GM12878 (cell line): ENCODE measurements around the gene ZNF121. TPM values are rescaled to one million over a fixed set of nuclear protein-coding genes. Genes with fewer than 3 reads are reported as not detected.

Source experiments
- ATAC-seq: fragments of 200-7000 bp; cut with Tn5 transposase; 3 replicates; pipeline ENCODE4 v1.9.1; 2020; ENCODE audit warnings: mild to moderate bottlenecking, moderate library complexity
- BruUV-seq: library from RNA; stranded (reverse); fragments of 400-500 nt; replicated peaks from 2 replicates; lab custom pipeline; 2021; lab: Mats Ljungman, UMichigan
- CTCF ChIA-PET: fragments of 300-600 bp; sonication (Branson Sonifier 250); formaldehyde crosslinking; extraction: SDS; loops from one replicate; lab custom pipeline; 2021; ENCODE audit warnings: inconsistent platforms; lab: Yijun Ruan, JAX
- POLR2A ChIA-PET: fragments of 350-600 bp; formaldehyde crosslinking; extraction: SDS; loops from one replicate; lab custom pipeline; 2021; ENCODE audit warnings: inconsistent platforms; lab: Charles Lee
- RAD21 ChIA-PET: fragments of 300-600 bp; sonication (Branson Sonifier 250); formaldehyde crosslinking; loops from one replicate; lab custom pipeline; 2023; ENCODE audit warnings: antibody characterized with exemption; ENCODE audit not compliant: unreplicated experiment; lab: Charles Lee
- SMC1A ChIA-PET: fragments of 300-600 bp; sonication (Branson Sonifier 250); formaldehyde crosslinking; loops from one replicate; lab custom pipeline; 2023; ENCODE audit not compliant: unreplicated experiment, uncharacterized antibody; lab: Charles Lee
- DNase-seq: peaks from one replicate; pipeline ENCODE4 v3.0.0-alpha.2; 2011; ENCODE audit warnings: low read depth, low spot score
- FAIRE-seq: peaks from 3 replicates; lab custom pipeline; 2011; peaks lifted over from hg19 to GRCh38; lab: Jason Lieb, UNC
- H2AFZ ChIP-seq: 2 replicates; pipeline ENCODE4 v1.6.0; 2011; ENCODE audit warnings: low read depth, low read length, control low read depth; ENCODE audit not compliant: control insufficient read depth
- H3K27ac ChIP-seq: 2 replicates; pipeline ENCODE4 v1.5.1; 2011; ENCODE audit warnings: control low read depth; ENCODE audit not compliant: control insufficient read depth, insufficient read depth
- H3K27me3 ChIP-seq, 2 experiments: replicated peaks in 1 of 2; 2 replicates each; pipeline versions ENCODE4 v1.6.0 to v1.6.1; 2011; ENCODE audit warnings: low read length in 1 of 2; ENCODE audit not compliant: control insufficient read depth in 2 of 2, insufficient read depth in 2 of 2
- H3K36me3 ChIP-seq, 2 experiments: 2 replicates each; pipeline ENCODE4 v1.5.1; 2011; ENCODE audit warnings: low read length in 1 of 2; ENCODE audit not compliant: control insufficient read depth in 2 of 2, insufficient read depth in 2 of 2
- H3K4me1 ChIP-seq: 2 replicates; pipeline ENCODE4 v1.6.1; 2011; ENCODE audit warnings: mild to moderate bottlenecking, low read length, moderate library complexity, mixed read lengths; ENCODE audit not compliant: control insufficient read depth, insufficient read depth
- H3K4me2 ChIP-seq: 2 replicates; pipeline ENCODE4 v1.6.0; 2011; ENCODE audit warnings: control low read depth; ENCODE audit not compliant: control insufficient read depth, insufficient read depth
- H3K4me3 ChIP-seq: fragments of 200-600 bp; sonication (generic); 2 replicates; pipeline ENCODE4 v1.5.1; 2016
- H3K79me2 ChIP-seq: 2 replicates; pipeline ENCODE4 v1.6.0; 2011; ENCODE audit warnings: low read length; ENCODE audit not compliant: control insufficient read depth, insufficient read depth
- H3K9ac ChIP-seq: 2 replicates; pipeline ENCODE4 v1.8.0; 2011; ENCODE audit warnings: low read length, control low read depth, mixed read lengths; ENCODE audit not compliant: control insufficient read depth, insufficient read depth
- H3K9me3 ChIP-seq: replicated peaks from 3 replicates; pipeline ENCODE4 v1.5.1; 2011; ENCODE audit warnings: mild to moderate bottlenecking, low read length; ENCODE audit not compliant: control insufficient read depth, insufficient read depth
- H4K20me1 ChIP-seq: 2 replicates; pipeline ENCODE4 v1.6.0; 2011; ENCODE audit not compliant: control insufficient read depth, insufficient read depth
- CBFB ChIP-seq: IDR thresholded peaks from 2 replicates; pipeline ENCODE4 v1.6.1; 2016; ENCODE audit warnings: antibody characterized with exemption, low read depth
- EP300 ChIP-seq, 2 experiments: fragments of 150-350 bp in 1 of 2; IDR thresholded peaks; 2 replicates each; pipeline ENCODE4 v1.6.1; 2011 to 2012; ENCODE audit warnings: low read depth in 2 of 2, low read length in 2 of 2, borderline replicate concordance in 1 of 2, improper control_type of control experiment in 1 of 2, inconsistent platforms in 1 of 2; ENCODE audit not compliant: control insufficient read depth in 1 of 2
- HCFC1 ChIP-seq: fragments of 150-350 bp; IDR thresholded peaks from 2 replicates; pipeline ENCODE4 v1.6.1; 2014; ENCODE audit warnings: low read length
- IKZF1 ChIP-seq: fragments of 450-650 bp; conservative IDR thresholded peaks from 2 replicates; pipeline ENCODE4 v1.6.1; 2017; ENCODE audit warnings: antibody characterized with exemption, mild to moderate bottlenecking
- JUNB ChIP-seq: IDR thresholded peaks from 2 replicates; pipeline ENCODE4 v1.6.1; 2016; ENCODE audit warnings: antibody characterized with exemption, mild to moderate bottlenecking
- KDM1A ChIP-seq: fragments of 200-600 bp; sonication (generic); IDR thresholded peaks from 2 replicates; pipeline ENCODE4 v1.6.1; 2016; ENCODE audit warnings: borderline replicate concordance
- MEF2B ChIP-seq: fragments of 450-650 bp; IDR thresholded peaks from 2 replicates; pipeline ENCODE4 v1.6.1; 2018; ENCODE audit warnings: mild to moderate bottlenecking, moderate library complexity; ENCODE audit not compliant: partially characterized antibody, poor library complexity, severe bottlenecking
- MTA2 ChIP-seq: fragments of 450-650 bp; IDR thresholded peaks from 2 replicates; pipeline ENCODE4 v1.6.1; 2016; ENCODE audit warnings: low read depth, mild to moderate bottlenecking, moderate library complexity
- YBX1 ChIP-seq: fragments of 450-650 bp; IDR thresholded peaks from 2 replicates; pipeline ENCODE4 v1.6.1; 2016; ENCODE audit warnings: antibody characterized with exemption
- ZNF622 ChIP-seq: fragments of 450-650 bp; IDR thresholded peaks from 2 replicates; pipeline ENCODE4 v1.6.1; 2017; ENCODE audit warnings: mild to moderate bottlenecking, inconsistent platforms
- WGBS: methylation state at CpG from one replicate; pipeline ENCODE4 v1.1.6; 2016; ENCODE audit warnings: low lambda C conversion rate; ENCODE audit not compliant: insufficient replicate concordance, insufficient coverage; ENCODE audit errors: missing lambda C conversion rate; 5-methylcytosine and 5-hydroxymethylcytosine counted together
- in situ Hi-C: fragments of 300-500 bp; cut with MboI; formaldehyde crosslinking; loops from 9 replicates; pipeline ENCODE4 v1.14.3; 2018; ENCODE audit warnings: mixed read lengths
- intact Hi-C: fragments of 100-400 bp; cut with micrococcal nuclease; formaldehyde crosslinking; loops from one replicate; pipeline ENCODE4 v1.14.2; 2022; ENCODE audit not compliant: unreplicated experiment
- polyA plus RNA-seq, 11 experiments: library from polyadenylated mRNA; depleted of rRNA in 4 of 11; unstranded in 6 of 11; stranded (reverse) in 5 of 11; fragments of >200 nt; fragmentation: Nextera tagmentation in 4 of 11; fragmentation: Illumina TruSeq in 1 of 11; extraction: Ambion mirVana in 4 of 11; extraction: Trizol in 1 of 11; gene quantifications; 1 replicate in 1 of 11; 2 replicates in 10 of 11; pipeline versions ENCODE4 v1.2.1 to v1.2.3, GENCODE V29; 2011 to 2016; ENCODE audit warnings: inconsistent platforms in 2 of 11, missing spikeins in 2 of 11, low read depth in 1 of 11
- total RNA-seq, 4 experiments: library from RNA; depleted of rRNA in 3 of 4; stranded (reverse); fragments of >200 nt in 3 of 4; fragmentation: Illumina TruSeq in 1 of 4; extraction: Trizol in 1 of 4; gene quantifications; 2 replicates each; pipeline versions ENCODE4 v1.2.1 to v1.2.3, GENCODE V29; 2013 to 2021
- TF ChIP-seq, protein P1 (sequence below): IDR thresholded peaks from 2 replicates; pipeline ENCODE4 v1.6.1; 2012; ENCODE audit warnings: low read depth, low read length, improper control_type of control experiment
- TF ChIP-seq, protein P2 (sequence below): fragments of 450-650 bp; IDR thresholded peaks from 2 replicates; pipeline ENCODE4 v1.6.1; 2016; ENCODE audit warnings: mild to moderate bottlenecking
- TF ChIP-seq, protein P3 (sequence below): IDR thresholded peaks from 2 replicates; pipeline ENCODE4 v1.6.1; 2011; ENCODE audit warnings: low read depth, low read length, improper control_type of control experiment, borderline replicate concordance

The ZNF121 gene
- total and polyA plus RNA-seq, 10 of the 15 experiments (the other 5 are each of a cell fraction or from before 2014, with no cell fraction given), result 4.8 to 75.0 (median 17.7) TPM

DNA sequence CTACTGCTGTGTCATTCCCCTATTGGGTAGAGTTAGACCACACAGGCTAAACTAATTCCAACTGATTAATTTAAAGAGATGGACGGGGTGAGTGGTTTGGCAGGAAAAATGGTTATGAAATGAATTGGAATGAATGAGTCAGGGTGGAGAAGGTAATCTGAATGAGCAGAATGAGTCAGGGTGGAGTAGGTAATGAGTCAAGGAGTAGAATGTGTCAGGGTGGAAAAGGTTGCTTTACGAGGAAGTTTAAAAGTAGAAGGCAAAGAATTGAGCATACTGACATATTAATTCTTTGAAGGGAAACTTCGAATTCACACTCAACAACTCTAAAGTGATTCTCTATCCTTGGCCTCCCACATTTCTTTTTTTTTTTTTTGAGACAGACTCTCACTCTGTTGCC, 12.7 kb upstream of the ZNF121 start:
- ChIA-PET SMC1A (no interaction called here), POLR2A (no interaction called here), CTCF (no interaction called here), RAD21 (no interaction called here)
- no peaks in the 10 kb centered on the region for H3K4me1 ChIP-seq
- no peak overlapping the region for H2AFZ ChIP-seq
- no peaks in the 10 kb centered on the region for H4K20me1 ChIP-seq
- H3K4me3 ChIP-seq, result no peak overlapping the region
- no peak overlapping the region for H3K27ac ChIP-seq
- intact Hi-C loops, result no loop called here
- ATAC-seq (no peak), DNase-seq (no peak), FAIRE-seq (no peak)
- no peaks in the 10 kb centered on the region for H3K36me3 ChIP-seq
- H3K9me3 ChIP-seq, result no peaks in the 10 kb centered on the region; the same call in 2 of the 3 replicates
- no peaks in the 10 kb centered on the region for H3K79me2 ChIP-seq
- TF ChIP-seq IKZF1 (no peak), MEF2B (no peak), YBX1 (no peak), CBFB (no peak), ZNF622 (no peak), JUNB (no peak), HCFC1 (no peak), EP300 (IDR thresholded peaks at IDR 0.05; ENCODE audit: borderline replicate concordance in 1 of 2, control insufficient read depth in 1 of 2, low read depth in 2 of 2, low read length in 2 of 2) (no peak), MTA2 (no peak), KDM1A (no peak)
- TF ChIP-seq, protein P1, sequence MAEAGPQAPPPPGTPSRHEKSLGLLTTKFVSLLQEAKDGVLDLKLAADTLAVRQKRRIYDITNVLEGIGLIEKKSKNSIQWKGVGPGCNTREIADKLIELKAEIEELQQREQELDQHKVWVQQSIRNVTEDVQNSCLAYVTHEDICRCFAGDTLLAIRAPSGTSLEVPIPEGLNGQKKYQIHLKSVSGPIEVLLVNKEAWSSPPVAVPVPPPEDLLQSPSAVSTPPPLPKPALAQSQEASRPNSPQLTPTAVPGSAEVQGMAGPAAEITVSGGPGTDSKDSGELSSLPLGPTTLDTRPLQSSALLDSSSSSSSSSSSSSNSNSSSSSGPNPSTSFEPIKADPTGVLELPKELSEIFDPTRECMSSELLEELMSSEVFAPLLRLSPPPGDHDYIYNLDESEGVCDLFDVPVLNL, result no peak
- TF ChIP-seq, protein P2, sequence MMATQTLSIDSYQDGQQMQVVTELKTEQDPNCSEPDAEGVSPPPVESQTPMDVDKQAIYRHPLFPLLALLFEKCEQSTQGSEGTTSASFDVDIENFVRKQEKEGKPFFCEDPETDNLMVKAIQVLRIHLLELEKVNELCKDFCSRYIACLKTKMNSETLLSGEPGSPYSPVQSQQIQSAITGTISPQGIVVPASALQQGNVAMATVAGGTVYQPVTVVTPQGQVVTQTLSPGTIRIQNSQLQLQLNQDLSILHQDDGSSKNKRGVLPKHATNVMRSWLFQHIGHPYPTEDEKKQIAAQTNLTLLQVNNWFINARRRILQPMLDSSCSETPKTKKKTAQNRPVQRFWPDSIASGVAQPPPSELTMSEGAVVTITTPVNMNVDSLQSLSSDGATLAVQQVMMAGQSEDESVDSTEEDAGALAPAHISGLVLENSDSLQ, result no peak
- TF ChIP-seq, protein P3, sequence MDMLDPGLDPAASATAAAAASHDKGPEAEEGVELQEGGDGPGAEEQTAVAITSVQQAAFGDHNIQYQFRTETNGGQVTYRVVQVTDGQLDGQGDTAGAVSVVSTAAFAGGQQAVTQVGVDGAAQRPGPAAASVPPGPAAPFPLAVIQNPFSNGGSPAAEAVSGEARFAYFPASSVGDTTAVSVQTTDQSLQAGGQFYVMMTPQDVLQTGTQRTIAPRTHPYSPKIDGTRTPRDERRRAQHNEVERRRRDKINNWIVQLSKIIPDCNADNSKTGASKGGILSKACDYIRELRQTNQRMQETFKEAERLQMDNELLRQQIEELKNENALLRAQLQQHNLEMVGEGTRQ, result no peak
- in situ Hi-C loops, result no loop called here
- no peak overlapping the region for H3K4me2 ChIP-seq
- no peak overlapping the region for H3K9ac ChIP-seq
- no peaks in the 10 kb centered on the region for H3K27me3 ChIP-seq
- no TSS peak for BruUV-seq
- WGBS, result 2% methylated on average over 3 of the region's 3 CpGs
